ENCODE measurements around the gene THBS4. TPM values are rescaled to one million over a fixed set of nuclear protein-coding genes. Genes with fewer than 3 reads are reported as not detected.

THBS4 gene
- total RNA-seq, 1 donor from 2014 or later, result 2.2 TPM

GRCh38 chr5:80116465-80116864, 81.3 kb downstream of the THBS4 start:
- no peak for DNase-seq

- DNase-seq, result no peak
These were observed 82.3 kb downstream of the THBS4 start for GRCh38 chr5:80117446-80117845.

GRCh38 chr5:80119372-80119771, 84.2 kb downstream of the THBS4 start:
- DNase-seq, result no peak

GRCh38 chr5:80122579-80122978, 87.4 kb downstream of the THBS4 start:
- no peak for DNase-seq

- DNase-seq, result no peak
These were observed 89.2 kb downstream of the THBS4 start for GRCh38 chr5:80124121-80124918.

GRCh38 chr5:80125022-80125961, 90.1 kb downstream of the THBS4 start:
- no peak for DNase-seq

- no peak for DNase-seq
These were observed 90.9 kb downstream of the THBS4 start for GRCh38 chr5:80125962-80126480.

GRCh38 chr5:80127116-80127552, 92.0 kb downstream of the THBS4 start:
- DNase-seq, result no peak

- no peak for DNase-seq
These were observed 93.0 kb downstream of the THBS4 start for GRCh38 chr5:80128141-80128540.

- no peak for DNase-seq
These were observed 94.0 kb downstream of the THBS4 start for GRCh38 chr5:80129146-80129545.

Small RNAs within 50 kb of the gene (small RNA-seq; reads per million reads assigned to genes)
- gene TRMT112P2, result not detected

Other genes starting within 250 kb of the THBS4 start
- gene MTX3, start 44.1 kb upstream of the THBS4 start, total RNA-seq, result 21.8 TPM
- gene SERINC5, start 220.7 kb downstream of the THBS4 start, total RNA-seq, result 60.8 TPM